HG03196 (cell line): ENCODE measurements around the gene MGLL.

Source experiments
- ATAC-seq: cut with Tn5 transposase; IDR thresholded peaks from one replicate; pipeline ENCODE4 v1.9.1; 2021; ENCODE audit not compliant: unreplicated experiment

MGLL gene

DNA sequence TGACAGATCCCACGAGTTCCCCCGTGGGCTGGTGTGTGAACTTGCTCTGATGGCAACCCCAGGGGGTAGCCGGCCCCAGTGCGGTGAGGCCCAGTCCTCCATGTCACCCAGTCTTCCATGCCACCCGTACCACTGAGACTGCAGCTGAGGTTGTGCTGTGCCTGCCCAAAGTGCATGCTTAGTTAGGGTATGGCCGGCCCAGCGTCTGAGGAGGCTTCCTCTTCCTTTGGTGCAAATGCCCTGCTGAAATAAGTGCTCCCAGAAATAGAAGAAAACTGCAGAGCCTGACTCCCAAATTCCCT is 31.5 kb downstream of the MGLL start:
- no peak for ATAC-seq

- no peak for ATAC-seq
Observed at GRCh38 chr3:127789990-127790881, 32.1 kb downstream of the MGLL start.

DNA sequence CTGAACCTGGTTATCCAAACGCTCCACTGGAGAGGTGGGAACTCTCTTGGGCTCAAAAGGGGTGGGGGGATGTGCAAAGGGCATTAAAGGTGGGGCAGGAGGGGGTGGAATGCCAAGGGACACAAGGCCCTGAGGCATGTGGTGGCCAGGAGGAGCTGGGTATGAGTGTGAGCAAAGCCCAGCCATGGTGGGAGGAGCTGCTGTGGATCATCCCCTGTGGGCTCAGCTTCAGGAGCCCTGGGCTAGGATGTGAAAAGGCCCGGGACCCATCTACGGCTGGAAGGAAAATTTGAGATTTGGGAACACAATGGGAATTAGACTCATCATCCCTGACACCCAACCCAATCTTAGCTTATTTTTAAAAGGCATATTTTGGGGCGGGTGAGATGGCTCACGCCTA is 33.3 kb downstream of the MGLL start:
- no peak for ATAC-seq

DNA sequence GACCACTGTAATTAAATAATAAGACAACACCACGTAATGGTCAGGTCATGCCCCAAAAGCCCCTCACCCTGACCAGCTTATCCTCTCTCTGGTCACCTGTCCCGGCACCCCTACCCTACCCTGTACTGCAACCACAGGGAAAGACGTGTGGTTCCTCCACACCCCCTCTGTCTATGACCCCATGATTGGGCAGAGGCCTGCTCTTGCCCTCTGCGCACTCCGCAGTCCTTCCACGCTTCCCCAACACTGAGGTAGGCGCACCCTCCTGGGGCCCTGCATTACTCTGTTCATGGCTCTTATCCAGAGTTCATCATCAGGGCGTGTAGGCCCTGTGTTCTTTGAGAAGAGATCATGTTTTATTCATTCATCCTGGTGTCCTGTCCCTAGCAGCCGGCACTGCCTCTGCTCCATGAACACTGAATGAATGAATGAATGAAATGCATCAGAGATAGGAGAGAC is 33.8 kb downstream of the MGLL start:
- no peak for ATAC-seq

DNA sequence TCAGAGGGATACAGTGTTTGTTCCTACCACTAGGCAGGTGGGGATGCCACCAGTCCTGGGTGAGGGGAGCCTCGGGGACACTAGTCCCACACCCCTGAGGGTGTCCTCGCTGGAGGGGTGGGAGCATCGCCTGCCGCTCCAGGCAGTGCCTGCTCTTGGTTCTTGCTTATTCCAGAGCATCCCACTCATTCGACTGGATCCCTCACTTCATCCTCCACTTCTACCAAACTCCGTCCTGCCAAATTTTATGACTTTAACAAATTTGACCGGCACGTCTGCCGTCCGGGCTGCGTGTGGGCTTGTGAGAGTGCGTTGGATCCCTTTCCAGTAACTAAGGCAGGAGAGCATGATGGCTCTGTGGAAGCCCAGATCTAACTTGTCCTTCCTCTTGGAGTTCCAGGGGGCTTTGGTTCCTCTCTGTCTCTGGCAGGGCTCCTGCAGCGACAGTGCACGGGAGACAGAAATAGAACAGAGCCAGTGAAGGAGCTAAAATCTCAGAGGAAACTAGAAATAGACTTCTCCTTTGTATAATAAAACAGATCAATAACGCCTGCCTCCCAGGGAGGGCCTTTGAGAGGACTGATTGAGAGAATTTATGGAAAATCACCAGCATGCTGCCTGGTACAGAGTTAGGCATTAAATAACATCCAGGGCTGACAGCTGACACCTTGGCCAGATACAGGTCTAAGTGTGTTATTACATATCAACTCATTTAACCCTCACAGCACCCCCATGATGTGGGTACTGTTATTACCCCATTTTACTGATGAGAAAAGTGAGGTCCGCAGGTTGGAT is 34.5 kb downstream of the MGLL start:
- ATAC-seq = no peak

GRCh38 chr3:127787071-127787490 is 35.2 kb downstream of the MGLL start:
- no peak for ATAC-seq

- no peak for ATAC-seq
Observed at GRCh38 chr3:127786353-127787070, 35.8 kb downstream of the MGLL start.

DNA sequence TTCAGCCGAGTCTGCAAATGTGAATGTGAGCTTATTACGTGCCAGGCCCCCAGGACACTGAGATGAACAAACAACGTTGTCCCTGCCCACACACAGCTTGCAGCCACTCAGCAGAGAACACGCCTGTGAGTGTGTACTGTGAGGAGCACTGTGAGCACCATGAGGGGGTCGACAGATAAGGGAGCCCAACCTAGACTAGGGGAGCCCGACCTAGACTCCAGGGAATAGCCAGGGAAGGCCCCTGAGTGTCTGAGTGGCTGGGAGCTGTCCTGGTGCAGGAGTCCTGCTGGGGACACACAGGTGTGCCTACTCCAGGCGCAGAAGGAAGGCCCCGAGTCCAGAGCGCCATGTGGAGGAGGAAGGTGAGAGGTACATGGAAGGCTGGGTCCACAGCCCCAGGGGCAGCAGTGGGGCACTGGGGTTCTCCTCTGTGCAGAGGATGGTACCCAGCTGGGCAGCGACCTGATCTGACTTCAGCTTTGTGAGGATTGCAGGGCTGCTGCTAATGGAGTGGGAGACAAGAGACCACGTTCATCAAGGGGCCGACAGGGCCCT is 36.5 kb downstream of the MGLL start:
- ATAC-seq = no peak

DNA sequence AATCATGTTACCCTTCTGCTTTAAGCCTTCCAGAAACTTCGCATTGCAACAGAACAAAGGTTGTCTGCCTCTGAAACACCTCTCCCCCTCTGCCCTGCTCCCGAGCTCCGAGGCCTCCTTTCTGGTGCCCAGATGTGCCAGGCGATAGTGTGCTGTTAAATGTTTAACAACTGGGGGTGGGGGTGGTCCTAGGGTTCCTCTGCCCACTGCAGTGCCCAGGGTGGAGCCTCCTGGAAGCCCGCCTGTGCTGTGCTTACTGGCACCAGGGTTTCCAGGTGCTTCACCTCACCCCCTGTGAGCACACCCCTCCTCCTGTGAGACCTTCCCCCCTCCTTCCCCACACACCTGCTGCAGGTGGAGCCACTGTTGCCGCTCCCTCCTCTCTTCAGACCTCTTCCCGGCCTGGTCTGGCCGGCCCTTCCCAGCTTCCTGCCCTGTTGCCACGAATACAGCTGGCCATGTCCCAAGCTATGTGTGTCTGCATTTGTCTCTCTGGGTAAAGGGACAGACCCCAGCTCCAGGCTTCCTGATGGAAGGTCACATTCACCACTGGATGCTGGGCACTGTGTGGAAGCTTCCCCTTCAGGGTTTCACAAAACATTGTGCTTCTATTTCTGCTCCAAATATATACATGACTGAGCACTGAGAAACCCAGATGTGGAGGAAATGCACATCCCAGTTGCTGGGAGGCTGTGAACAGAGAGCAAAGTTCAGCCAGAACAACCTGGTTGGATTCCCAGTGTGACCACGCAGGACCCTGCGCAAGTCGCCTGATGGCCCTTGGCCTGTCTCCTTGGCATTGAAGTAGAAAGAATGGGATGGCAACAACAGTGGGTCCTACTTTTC is 37.2 kb downstream of the MGLL start:
- ATAC-seq = no peak

DNA sequence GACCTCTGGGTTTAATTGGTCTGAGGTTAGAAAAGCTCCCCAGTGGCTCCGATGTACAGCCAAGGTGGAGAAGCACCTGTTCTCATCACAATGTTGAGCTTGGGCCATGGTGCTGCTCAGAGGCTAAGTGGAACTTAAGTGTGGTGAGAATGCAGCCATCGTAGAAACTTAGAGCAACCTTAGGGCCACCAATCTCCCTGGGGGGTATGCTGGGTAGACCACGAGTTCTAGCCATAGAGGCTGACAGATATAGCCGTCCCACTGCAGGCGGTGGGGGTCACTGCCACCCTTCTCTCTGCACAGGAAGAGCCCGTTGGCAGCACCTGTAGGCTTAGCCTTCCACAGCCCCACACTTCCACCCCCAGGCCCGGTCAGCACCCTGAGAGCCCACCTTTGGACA is 38.0 kb downstream of the MGLL start:
- ATAC-seq = no peak

DNA sequence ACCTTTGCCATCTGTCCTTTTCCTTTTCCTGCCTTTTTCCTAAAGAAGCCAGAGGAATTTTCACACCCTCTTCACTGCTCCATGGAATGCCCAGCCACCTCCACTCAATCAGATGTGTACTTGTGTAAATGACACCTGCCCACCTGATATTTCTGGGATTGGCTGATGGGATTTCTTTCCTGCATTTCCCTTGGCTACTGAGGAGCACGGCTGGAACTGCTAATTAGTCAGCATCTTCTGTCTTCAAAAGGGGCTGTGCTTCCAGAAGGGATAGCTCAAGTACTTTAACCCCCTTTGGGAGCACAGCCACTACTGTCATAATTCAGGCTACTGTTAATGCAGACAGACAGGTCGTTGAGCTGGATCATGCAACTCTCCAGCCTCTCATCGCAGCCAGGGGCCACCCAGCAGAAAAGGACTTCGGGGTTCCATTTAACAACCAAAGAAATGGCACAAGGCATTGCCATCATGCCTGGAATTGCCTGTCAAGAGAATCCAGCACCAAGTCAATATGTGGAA is 38.6 kb downstream of the MGLL start:
- ATAC-seq = no peak

- no peak for ATAC-seq
Observed at GRCh38 chr3:127783166-127783565, 39.1 kb downstream of the MGLL start.

- no peak for ATAC-seq
Observed at GRCh38 chr3:127781411-127782001, 40.8 kb downstream of the MGLL start.

DNA sequence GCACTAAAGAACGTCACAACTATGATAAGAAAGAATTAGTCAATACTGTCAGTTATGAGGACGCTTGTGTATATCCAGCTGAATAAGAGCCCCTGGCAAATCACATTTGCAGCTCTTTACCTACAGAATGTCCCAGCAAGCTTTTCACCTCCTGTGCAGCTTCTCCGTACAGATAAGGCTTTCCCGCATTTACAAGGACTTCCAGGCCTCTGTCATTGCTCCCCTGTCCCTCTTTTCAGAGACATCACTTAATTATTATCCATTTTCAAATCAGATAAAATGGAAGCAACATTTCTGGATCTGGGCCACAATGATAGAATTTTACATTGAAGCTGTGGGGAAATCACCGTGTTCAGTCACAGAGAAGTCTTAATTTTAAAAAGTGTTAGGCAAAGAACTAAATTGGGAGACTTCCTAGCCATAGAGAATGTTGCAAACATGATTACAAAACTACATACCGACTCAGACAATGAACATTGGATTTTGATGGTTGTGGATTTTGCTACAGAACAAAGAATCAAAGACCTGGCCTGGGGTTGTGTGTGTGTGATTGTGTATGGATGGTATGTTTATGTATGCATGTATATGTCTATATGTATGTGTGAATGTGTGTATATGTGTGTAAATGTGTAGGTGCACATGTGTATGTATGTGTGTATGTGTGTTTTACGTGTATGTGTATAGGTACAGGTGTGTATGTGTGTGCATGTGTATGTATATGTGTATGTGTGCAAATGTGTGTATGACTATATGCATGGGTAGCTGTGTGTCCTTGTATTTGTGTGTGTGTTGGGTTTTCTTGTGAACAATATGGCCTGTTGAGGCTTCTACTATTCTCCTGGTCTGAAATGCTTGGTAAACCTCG is 41.5 kb downstream of the MGLL start:
- no peak for ATAC-seq

- no peak for ATAC-seq
Observed at GRCh38 chr3:127779747-127780146, 42.6 kb downstream of the MGLL start.

- ATAC-seq = no peak
Observed at GRCh38 chr3:127777921-127778656, 44.2 kb downstream of the MGLL start.

DNA sequence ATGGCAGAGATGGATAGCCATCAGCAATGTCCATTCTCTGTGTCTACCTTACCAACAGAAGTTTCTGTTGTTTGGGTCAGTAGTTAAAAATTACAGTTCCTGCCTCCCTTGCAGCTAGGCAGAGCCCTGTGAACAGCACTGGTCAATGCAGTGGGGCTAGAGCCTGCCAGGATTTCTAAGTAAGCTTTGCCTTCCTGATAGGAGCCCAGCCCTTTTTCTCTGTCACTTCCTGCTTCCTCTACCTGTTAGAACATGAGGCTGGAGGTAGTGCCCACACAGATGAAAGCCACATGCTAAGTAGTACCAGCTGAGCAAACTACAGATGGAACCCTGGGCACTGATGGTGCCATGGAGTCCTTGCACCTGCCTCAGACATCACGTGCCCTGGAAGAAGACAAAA is 45.0 kb downstream of the MGLL start:
- ATAC-seq = no peak

GRCh38 chr3:127776347-127776746 is 46.0 kb downstream of the MGLL start:
- no peak for ATAC-seq
